ENCODE results near the gene ZNF580. TPM values are rescaled to one million over a fixed set of nuclear protein-coding genes. Genes with fewer than 3 reads are reported as not detected.
A peak's percentile ranks its signal among the peaks of the same experiment; 100 is the strongest.

The ZNF580 gene
- total and polyA plus RNA-seq, 12 donors: 8.0 to 101 (median 46.0) TPM

- H3K27me3 ChIP-seq: no peaks in the 10 kb centered on the region
- H3K36me3 ChIP-seq (replicated peaks in 1 of 2): peaks cover 0 to 74% of the 10 kb centered on the region in 2 donors
- intact Hi-C loops (cut with DNase I): no loop called here
- H3K27ac ChIP-seq: peak overlapping the region in 3 of 5 donors; percentile 7 to 58 (median 21)
- 80 to 84% (median 82%) methylated on average over 21 to 22 of the region's 22 CpGs for WGBS, 4 donors
- H3K4me3 ChIP-seq: no peak overlapping the region
- H3K9me3 ChIP-seq (replicated peaks in 1 of 3): no peaks in the 10 kb centered on the region
- TF ChIP-seq CTCF (IDR thresholded peaks at IDR 0.05): no peak
- TF ChIP-seq POLR2A (IDR thresholded peaks at IDR 0.05): no peak
- H3K4me1 ChIP-seq (replicated peaks in 1 of 2): peaks cover 43 to 52% of the 10 kb centered on the region in 2 donors
- peak in 2 of 7 donors; percentile 48 to 57 for DNase-seq
These were observed 42.9 kb downstream of the ZNF580 start for GRCh38 chr19:55683449-55684261.

GRCh38 chr19:55684946-55685681, 44.3 kb downstream of the ZNF580 start:
- Histone ChIP-seq H3K36me3 (replicated peaks in 1 of 2) (peaks cover 0 to 74% of the 10 kb centered on the region in 2 donors), H3K4me1 (replicated peaks in 1 of 2) (peaks cover 29 to 38% of the 10 kb centered on the region in 2 donors), H3K9me3 (replicated peaks in 1 of 3) (no peaks in the 10 kb centered on the region), H3K27ac (no peak overlapping the region), H3K27me3 (no peaks in the 10 kb centered on the region), H3K4me3 (no peak overlapping the region)
- 93 to 96% (median 95%) methylated on average over 50 to 60 of the region's 60 CpGs for WGBS, 4 donors
- no peak for TF ChIP-seq POLR2A (IDR thresholded peaks at IDR 0.05)
- TF ChIP-seq CTCF (IDR thresholded peaks at IDR 0.05): no peak
- intact Hi-C loops (cut with DNase I): no loop called here
- no peak for DNase-seq

- H3K36me3 ChIP-seq (replicated peaks in 1 of 2): peaks cover 0 to 74% of the 10 kb centered on the region in 2 donors
These were observed 45.0 kb downstream of the ZNF580 start for GRCh38 chr19:55685776-55686175.

More at GRCh38 chr19:55685776-55686175, 45.0 kb downstream of the ZNF580 start:
- TF ChIP-seq CTCF (IDR thresholded peaks at IDR 0.05): no peak
- no peak for TF ChIP-seq POLR2A (IDR thresholded peaks at IDR 0.05)
- WGBS, 4 donors: 94 to 98% (median 97%) methylated on average over 6 of the region's 6 CpGs
- no peak overlapping the region for H3K4me3 ChIP-seq
- H3K9me3 ChIP-seq (replicated peaks in 1 of 3): no peaks in the 10 kb centered on the region
- intact Hi-C loops (cut with DNase I): no loop called here
- DNase-seq: no peak
- H3K27me3 ChIP-seq: no peaks in the 10 kb centered on the region
- H3K27ac ChIP-seq: no peak overlapping the region
- H3K4me1 ChIP-seq (replicated peaks in 1 of 2): peaks cover 23 to 31% of the 10 kb centered on the region in 2 donors
